Neural crest cell (in vitro differentiated cells): ENCODE data around the gene ASAH2. TPM values are rescaled to one million over a fixed set of nuclear protein-coding genes. Genes with fewer than 3 reads are reported as not detected.

Source experiments
- DNase-seq: peaks from one replicate; pipeline ENCODE4 v3.0.0; 2021; ENCODE audit warnings: low read depth, mixed read lengths, low spot score
- H3K27ac Mint-ChIP-seq: one replicate; pipeline ENCODE4 v1.8.0; 2021; ENCODE audit warnings: mild to moderate bottlenecking, mixed read lengths; ENCODE audit not compliant: unreplicated experiment
- H3K27me3 Mint-ChIP-seq: 2 replicates; pipeline ENCODE4 v1.8.0; 2021; ENCODE audit warnings: low read depth, mild to moderate bottlenecking, mixed read lengths
- H3K36me3 Mint-ChIP-seq: 2 replicates; pipeline ENCODE4 v1.8.0; 2021; ENCODE audit warnings: low read depth, mild to moderate bottlenecking, mixed read lengths
- H3K4me1 Mint-ChIP-seq: 2 replicates; pipeline ENCODE4 v1.8.0; 2021; ENCODE audit warnings: mixed read lengths
- H3K4me3 Mint-ChIP-seq: one replicate; pipeline ENCODE4 v1.8.0; 2021; ENCODE audit warnings: mild to moderate bottlenecking, mixed read lengths
- H3K9me3 Mint-ChIP-seq: 2 replicates; pipeline ENCODE4 v1.8.0; 2021; ENCODE audit warnings: mixed read lengths
- CTCF ChIP-seq: fragments of 200-600 bp; sonication (generic); conservative IDR thresholded peaks from 2 replicates; pipeline ENCODE4 v1.5.0; 2021; ENCODE audit warnings: antibody characterized with exemption, mild to moderate bottlenecking
- total RNA-seq: library from RNA; stranded (reverse); gene quantifications from 2 replicates; pipeline ENCODE4 v1.2.1, GENCODE V29; 2021

The ASAH2 gene
- total RNA-seq, 1 donor from 2014 or later: 5.9 TPM

GRCh38 chr10:50291261-50291850, 40.0 kb upstream of the ASAH2 start:
- H3K36me3 Mint-ChIP-seq: peaks cover 3% of the 10 kb centered on the region
- H3K9me3 Mint-ChIP-seq: peaks cover 3% of the 10 kb centered on the region
- no peak overlapping the region for H3K4me3 Mint-ChIP-seq
- no peak for DNase-seq
- H3K4me1 Mint-ChIP-seq: no peaks in the 10 kb centered on the region
- no peak for TF ChIP-seq CTCF
- H3K27me3 Mint-ChIP-seq: peaks cover 2% of the 10 kb centered on the region
- H3K27ac Mint-ChIP-seq: no peak overlapping the region

GRCh38 chr10:50289196-50289595, 37.9 kb upstream of the ASAH2 start:
- Mint-ChIP-seq H3K36me3 (no peaks in the 10 kb centered on the region), H3K4me3 (no peak overlapping the region), H3K27ac (no peak overlapping the region), H3K27me3 (peaks cover 6% of the 10 kb centered on the region), H3K9me3 (no peaks in the 10 kb centered on the region), H3K4me1 (no peaks in the 10 kb centered on the region)
- no peak for TF ChIP-seq CTCF
- DNase-seq: no peak

GRCh38 chr10:50286996-50287803, 35.9 kb upstream of the ASAH2 start:
- no peak overlapping the region for H3K27ac Mint-ChIP-seq
- H3K27me3 Mint-ChIP-seq: peaks cover 17% of the 10 kb centered on the region
- H3K4me1 Mint-ChIP-seq: no peaks in the 10 kb centered on the region
- H3K36me3 Mint-ChIP-seq: no peaks in the 10 kb centered on the region
- no peak for TF ChIP-seq CTCF
- DNase-seq: no peak
- no peaks in the 10 kb centered on the region for H3K9me3 Mint-ChIP-seq
- no peak overlapping the region for H3K4me3 Mint-ChIP-seq

- peaks cover 23% of the 10 kb centered on the region for H3K27me3 Mint-ChIP-seq
- no peak overlapping the region for H3K27ac Mint-ChIP-seq
- no peaks in the 10 kb centered on the region for H3K4me1 Mint-ChIP-seq
- no peak for DNase-seq
- H3K4me3 Mint-ChIP-seq: no peak overlapping the region
- H3K36me3 Mint-ChIP-seq: no peaks in the 10 kb centered on the region
- no peak for TF ChIP-seq CTCF
- no peaks in the 10 kb centered on the region for H3K9me3 Mint-ChIP-seq
These were observed 35.2 kb upstream of the ASAH2 start for GRCh38 chr10:50286517-50286916.

GRCh38 chr10:50281967-50282522, 30.7 kb upstream of the ASAH2 start:
- no peak overlapping the region for H3K4me3 Mint-ChIP-seq
- no peak for DNase-seq
- H3K27ac Mint-ChIP-seq: no peak overlapping the region
- no peaks in the 10 kb centered on the region for H3K9me3 Mint-ChIP-seq
- H3K27me3 Mint-ChIP-seq: peaks cover 49% of the 10 kb centered on the region
- H3K36me3 Mint-ChIP-seq: no peaks in the 10 kb centered on the region
- no peaks in the 10 kb centered on the region for H3K4me1 Mint-ChIP-seq
- no peak for TF ChIP-seq CTCF
